A549 treated with RU486 at 1 μM for 4 hours (cell line): ENCODE results near the gene EBP. TPM values are rescaled to one million over a fixed set of nuclear protein-coding genes. Genes with fewer than 3 reads are reported as not detected.

ENCODE experiments used
- total RNA-seq: library from RNA; stranded (reverse); fragments of 200-300 nt; extraction: Qiagen RNA extraction; gene quantifications from 5 replicates; pipeline ENCODE4 v1.2.3, GENCODE V29; 2022; ENCODE audit warnings: low read depth

The EBP gene
- total RNA-seq = 111 to 157 TPM (median 145 TPM) in 5 replicates

GRCh38 chrX:48521353-48522243 lies at the start of gene EBP:
TSS of gene EBP (plus strand) at chrX:48521808. CDS start at chrX:48523772, 1,964 bp downstream.

GRCh38 chrX:48475774-48476577 lies 45.6 kb upstream of the EBP start, which contains the start of gene FTSJ1:
TSS of gene FTSJ1 (plus strand) at chrX:48476199. CDS start at chrX:48478048, 1,849 bp downstream.

GRCh38 chrX:48508400-48509244 lies 13.0 kb upstream of the EBP start, which contains the start of gene PORCN:
TSS of gene PORCN (plus strand) at chrX:48508992. CDS start at chrX:48509821, 829 bp downstream.

GRCh38 chrX:48539345-48540027 lies 17.9 kb downstream of the EBP start, which contains the start of gene TBC1D25:
TSS of gene TBC1D25 (plus strand) at chrX:48539714. CDS start at chrX:48539798, 84 bp downstream.

GRCh38 chrX:48574270-48575266 lies 53.0 kb downstream of the EBP start, which contains the start of gene RBM3:
TSS of gene RBM3 (plus strand) at chrX:48574484. CDS start at chrX:48575181, 697 bp downstream.

Other genes starting within 250 kb of the EBP start
- not detected in 5 replicates for gene SSX3, start 165.1 kb upstream of the EBP start, total RNA-seq
- gene SSX4, start 138.3 kb upstream of the EBP start, total RNA-seq = not detected in 5 replicates
- gene SSX4B, start 109.8 kb upstream of the EBP start, total RNA-seq = not detected in 5 replicates
- 0.10 to 0.79 TPM (median 0.25 TPM) in 4 of 5 replicates, not detected in the other for gene SLC38A5, start 51.5 kb upstream of the EBP start, total RNA-seq
- 65.7 to 71.0 TPM (median 67.6 TPM) in 5 replicates for gene FTSJ1, start 45.6 kb upstream of the EBP start, total RNA-seq
- gene PORCN, start 12.8 kb upstream of the EBP start, total RNA-seq = 13.8 to 17.4 TPM (median 15.7 TPM) in 5 replicates
- gene TBC1D25, start 17.9 kb downstream of the EBP start, total RNA-seq = 9.3 to 11.1 TPM (median 10.6 TPM) in 5 replicates
- gene RBM3, start 52.7 kb downstream of the EBP start, total RNA-seq = 305 to 526 TPM (median 363 TPM) in 5 replicates
- gene WDR13, start 75.7 kb downstream of the EBP start, total RNA-seq = 49.7 to 77.7 TPM (median 74.4 TPM) in 5 replicates
- 0.20 to 0.54 TPM (median 0.32 TPM) in 4 of 5 replicates, not detected in the other for gene WAS, start 162.0 kb downstream of the EBP start, total RNA-seq
- gene SUV39H1, start 174.9 kb downstream of the EBP start, total RNA-seq = 16.8 to 22.3 TPM (median 22.0 TPM) in 5 replicates
- not detected in 5 replicates for gene GLOD5, start 239.9 kb downstream of the EBP start, total RNA-seq